ENCODE data around the gene NUAK2. TPM values are rescaled to one million over a fixed set of nuclear protein-coding genes. Genes with fewer than 3 reads are reported as not detected.

Gene NUAK2
- total and polyA plus RNA-seq, 4 donors: 1.3 to 2.4 (median 2.1) TPM

DNA sequence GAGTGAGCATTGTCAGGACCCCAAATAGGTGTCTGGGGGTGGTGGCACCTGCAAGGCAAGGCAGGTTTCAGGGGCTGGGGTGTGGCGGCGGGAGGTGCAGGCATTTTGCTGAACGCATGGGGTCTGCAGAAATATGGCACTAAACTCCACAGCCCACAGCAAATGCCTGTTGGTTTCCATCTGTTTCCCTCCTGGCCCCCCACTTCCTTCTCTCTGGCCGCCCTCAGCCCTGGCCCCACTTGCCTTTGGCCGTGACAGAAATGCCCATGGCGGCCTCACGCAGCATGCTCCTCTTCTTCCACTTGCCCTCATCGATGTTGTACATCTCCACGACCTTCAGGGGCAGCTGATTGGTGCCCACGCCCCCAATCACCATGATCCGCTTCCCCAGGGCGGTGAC lies 21.4 kb upstream of the NUAK2 start:
- Histone ChIP-seq H3K9ac (ENCODE audit: low read depth in 1 of 2, low read length in 2 of 2) (no peak overlapping the region), H3K27me3 (ENCODE audit: control insufficient read depth in 4 of 4, insufficient read depth in 4 of 4, low read length in 3 of 4) (peaks cover 3 to 19% (median 12%) of the 10 kb centered on the region in 4 donors), H3K4me3 (ENCODE audit: low read depth in 1 of 3, low read length in 3 of 3) (no peak overlapping the region), H3K36me3 (ENCODE audit: control insufficient read depth in 4 of 4, insufficient read depth in 3 of 4, low read depth in 1 of 4, low read length in 3 of 4) (no peaks in the 10 kb centered on the region), H3K4me1 (ENCODE audit: control insufficient read depth in 4 of 4, insufficient read depth in 4 of 4, low read length in 3 of 4) (peaks cover 3 to 10% (median 8%) of the 10 kb centered on the region in 4 donors), H3K27ac (ENCODE audit: low read depth in 1 of 2, low read length in 2 of 2) (no peak overlapping the region), H3K9me3 (ENCODE audit: control insufficient read depth in 4 of 4, low read length in 3 of 4) (no peaks in the 10 kb centered on the region)
- WGBS: 74% methylated on average over 12 of the region's 12 CpGs
- no peak for DNase-seq (ENCODE audit: low spot score)
- TF ChIP-seq YY1 (IDR thresholded peaks at IDR 0.05) (no peak), RXRA (IDR thresholded peaks at IDR 0.05) (no peak)
- TF ChIP-seq, protein P1, sequence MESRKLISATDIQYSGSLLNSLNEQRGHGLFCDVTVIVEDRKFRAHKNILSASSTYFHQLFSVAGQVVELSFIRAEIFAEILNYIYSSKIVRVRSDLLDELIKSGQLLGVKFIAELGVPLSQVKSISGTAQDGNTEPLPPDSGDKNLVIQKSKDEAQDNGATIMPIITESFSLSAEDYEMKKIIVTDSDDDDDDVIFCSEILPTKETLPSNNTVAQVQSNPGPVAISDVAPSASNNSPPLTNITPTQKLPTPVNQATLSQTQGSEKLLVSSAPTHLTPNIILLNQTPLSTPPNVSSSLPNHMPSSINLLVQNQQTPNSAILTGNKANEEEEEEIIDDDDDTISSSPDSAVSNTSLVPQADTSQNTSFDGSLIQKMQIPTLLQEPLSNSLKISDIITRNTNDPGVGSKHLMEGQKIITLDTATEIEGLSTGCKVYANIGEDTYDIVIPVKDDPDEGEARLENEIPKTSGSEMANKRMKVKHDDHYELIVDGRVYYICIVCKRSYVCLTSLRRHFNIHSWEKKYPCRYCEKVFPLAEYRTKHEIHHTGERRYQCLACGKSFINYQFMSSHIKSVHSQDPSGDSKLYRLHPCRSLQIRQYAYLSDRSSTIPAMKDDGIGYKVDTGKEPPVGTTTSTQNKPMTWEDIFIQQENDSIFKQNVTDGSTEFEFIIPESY (IDR thresholded peaks at IDR 0.05): no peak
- TF ChIP-seq, protein P2, sequence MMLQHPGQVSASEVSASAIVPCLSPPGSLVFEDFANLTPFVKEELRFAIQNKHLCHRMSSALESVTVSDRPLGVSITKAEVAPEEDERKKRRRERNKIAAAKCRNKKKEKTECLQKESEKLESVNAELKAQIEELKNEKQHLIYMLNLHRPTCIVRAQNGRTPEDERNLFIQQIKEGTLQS (IDR thresholded peaks at IDR 0.05): no peak

DNA sequence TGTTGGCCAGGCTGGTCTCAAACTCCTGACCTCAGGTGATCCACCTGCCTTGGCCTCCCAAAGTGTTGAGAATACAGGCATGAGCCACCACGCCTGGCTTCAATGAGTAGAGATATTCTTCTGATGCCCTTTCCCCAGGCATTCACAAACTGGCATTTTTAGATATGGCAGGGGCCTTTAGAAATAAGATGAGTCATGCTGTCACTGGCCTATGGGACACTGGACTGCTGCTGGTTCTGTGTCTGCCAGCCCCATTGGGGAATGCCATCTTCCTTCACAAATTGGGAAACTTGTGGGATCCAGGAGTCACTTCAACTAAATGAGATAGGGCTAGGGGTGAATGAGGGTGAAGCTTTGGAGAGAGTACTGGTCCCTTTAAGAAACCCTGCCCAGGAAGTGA lies 19.1 kb upstream of the NUAK2 start:
- Histone ChIP-seq H3K4me3 (ENCODE audit: low read depth in 1 of 3, low read length in 3 of 3) (no peak overlapping the region), H3K36me3 (ENCODE audit: control insufficient read depth in 4 of 4, insufficient read depth in 3 of 4, low read depth in 1 of 4, low read length in 3 of 4) (no peaks in the 10 kb centered on the region), H3K27ac (ENCODE audit: low read depth in 1 of 2, low read length in 2 of 2) (no peak overlapping the region), H3K9me3 (ENCODE audit: control insufficient read depth in 4 of 4, low read length in 3 of 4) (no peaks in the 10 kb centered on the region), H3K27me3 (ENCODE audit: control insufficient read depth in 4 of 4, insufficient read depth in 4 of 4, low read length in 3 of 4) (peaks cover 3 to 13% (median 5%) of the 10 kb centered on the region in 4 donors), H3K9ac (ENCODE audit: low read depth in 1 of 2, low read length in 2 of 2) (no peak overlapping the region), H3K4me1 (ENCODE audit: control insufficient read depth in 4 of 4, insufficient read depth in 4 of 4, low read length in 3 of 4) (peaks cover 3 to 10% (median 8%) of the 10 kb centered on the region in 4 donors)
- no peak for DNase-seq (ENCODE audit: low spot score)
- TF ChIP-seq YY1 (IDR thresholded peaks at IDR 0.05): no peak
- TF ChIP-seq, protein P3, sequence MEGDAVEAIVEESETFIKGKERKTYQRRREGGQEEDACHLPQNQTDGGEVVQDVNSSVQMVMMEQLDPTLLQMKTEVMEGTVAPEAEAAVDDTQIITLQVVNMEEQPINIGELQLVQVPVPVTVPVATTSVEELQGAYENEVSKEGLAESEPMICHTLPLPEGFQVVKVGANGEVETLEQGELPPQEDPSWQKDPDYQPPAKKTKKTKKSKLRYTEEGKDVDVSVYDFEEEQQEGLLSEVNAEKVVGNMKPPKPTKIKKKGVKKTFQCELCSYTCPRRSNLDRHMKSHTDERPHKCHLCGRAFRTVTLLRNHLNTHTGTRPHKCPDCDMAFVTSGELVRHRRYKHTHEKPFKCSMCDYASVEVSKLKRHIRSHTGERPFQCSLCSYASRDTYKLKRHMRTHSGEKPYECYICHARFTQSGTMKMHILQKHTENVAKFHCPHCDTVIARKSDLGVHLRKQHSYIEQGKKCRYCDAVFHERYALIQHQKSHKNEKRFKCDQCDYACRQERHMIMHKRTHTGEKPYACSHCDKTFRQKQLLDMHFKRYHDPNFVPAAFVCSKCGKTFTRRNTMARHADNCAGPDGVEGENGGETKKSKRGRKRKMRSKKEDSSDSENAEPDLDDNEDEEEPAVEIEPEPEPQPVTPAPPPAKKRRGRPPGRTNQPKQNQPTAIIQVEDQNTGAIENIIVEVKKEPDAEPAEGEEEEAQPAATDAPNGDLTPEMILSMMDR (IDR thresholded peaks at IDR 0.05; ENCODE audit: low read depth, low read length, missing input control): no peak
- no peak for TF ChIP-seq RXRA (IDR thresholded peaks at IDR 0.05)
- no peak for TF ChIP-seq RAD21 (IDR thresholded peaks at IDR 0.05)
- TF ChIP-seq JUND (IDR thresholded peaks at IDR 0.05): no peak
- TF ChIP-seq, protein P2 (IDR thresholded peaks at IDR 0.05): no peak
- TF ChIP-seq FOXA2 (IDR thresholded peaks at IDR 0.05): no peak
- TF ChIP-seq HNF4A (conservative IDR thresholded peaks at IDR 0.05): no peak
- no peak for TF ChIP-seq GABPA (IDR thresholded peaks at IDR 0.05 in 1 of 2, conservative IDR thresholded peaks at IDR 0.05 in 1 of 2)
- TF ChIP-seq HNF4G (IDR thresholded peaks at IDR 0.05): no peak
- no peak for TF ChIP-seq SP1 (IDR thresholded peaks at IDR 0.05)
- 96% methylated on average over 1 of the region's 1 CpG for WGBS

DNA sequence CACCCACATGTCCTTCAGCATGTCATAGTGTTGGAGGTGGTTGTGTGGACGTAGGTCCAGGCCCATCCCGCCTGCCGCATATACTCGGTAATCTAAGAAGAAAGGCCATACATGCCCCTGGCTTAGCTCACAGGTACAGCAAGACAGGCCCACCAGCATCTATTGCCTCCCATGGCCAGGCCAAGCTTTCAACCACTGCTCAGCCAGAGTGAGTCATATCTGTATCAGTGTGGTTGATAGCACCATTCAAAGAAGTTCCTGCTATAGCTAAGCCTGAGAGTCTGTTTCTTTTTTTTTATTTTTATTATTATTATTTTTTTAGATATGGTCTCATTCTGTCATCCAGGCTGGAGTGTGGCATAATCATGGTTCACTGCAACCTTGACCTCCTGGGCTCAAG lies 18.2 kb upstream of the NUAK2 start:
- Histone ChIP-seq H3K4me1 (ENCODE audit: control insufficient read depth in 4 of 4, insufficient read depth in 4 of 4, low read length in 3 of 4) (peaks cover 3 to 10% (median 7%) of the 10 kb centered on the region in 4 donors), H3K9me3 (ENCODE audit: control insufficient read depth in 4 of 4, low read length in 3 of 4) (no peaks in the 10 kb centered on the region), H3K27ac (ENCODE audit: low read depth in 1 of 2, low read length in 2 of 2) (no peak overlapping the region), H3K36me3 (ENCODE audit: control insufficient read depth in 4 of 4, insufficient read depth in 3 of 4, low read depth in 1 of 4, low read length in 3 of 4) (no peaks in the 10 kb centered on the region), H3K4me3 (ENCODE audit: low read depth in 1 of 3, low read length in 3 of 3) (no peak overlapping the region), H3K9ac (ENCODE audit: low read depth in 1 of 2, low read length in 2 of 2) (no peak overlapping the region), H3K27me3 (ENCODE audit: control insufficient read depth in 4 of 4, insufficient read depth in 4 of 4, low read length in 3 of 4) (peaks cover 1 to 11% (median 5%) of the 10 kb centered on the region in 4 donors)
- DNase-seq (ENCODE audit: low spot score): no peak
- WGBS: 93% methylated on average over 4 of the region's 4 CpGs
- no peak for TF ChIP-seq FOXA2 (IDR thresholded peaks at IDR 0.05)
- no peak for TF ChIP-seq TAF1 (conservative IDR thresholded peaks at IDR 0.05)
- TF ChIP-seq JUND (IDR thresholded peaks at IDR 0.05): no peak
- TF ChIP-seq RXRA (IDR thresholded peaks at IDR 0.05): no peak
- TF ChIP-seq, protein P1 (IDR thresholded peaks at IDR 0.05): no peak
- TF ChIP-seq, protein P4, sequence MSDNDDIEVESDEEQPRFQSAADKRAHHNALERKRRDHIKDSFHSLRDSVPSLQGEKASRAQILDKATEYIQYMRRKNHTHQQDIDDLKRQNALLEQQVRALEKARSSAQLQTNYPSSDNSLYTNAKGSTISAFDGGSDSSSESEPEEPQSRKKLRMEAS (IDR thresholded peaks at IDR 0.05): no peak
- no peak for TF ChIP-seq HNF4A (conservative IDR thresholded peaks at IDR 0.05)
- TF ChIP-seq, protein P3 (IDR thresholded peaks at IDR 0.05; ENCODE audit: low read depth, low read length, missing input control): no peak
- no peak for TF ChIP-seq RAD21 (IDR thresholded peaks at IDR 0.05)
- TF ChIP-seq HNF4G (IDR thresholded peaks at IDR 0.05): no peak
